Thymus (tissue), 14 donors: Measurements from ENCODE around the gene DIPK1C. TPM values are rescaled to one million over a fixed set of nuclear protein-coding genes. Genes with fewer than 3 reads are reported as not detected.
"Not testable (repeated sequence)": the region's sequence is repeated elsewhere in the genome, so short reads cannot be mapped to it uniquely, and the experiment has no call there.

ENCODE experiments used
- DNase-seq, 9 donors: peaks; one replicate each; pipeline ENCODE4 v3.0.0-alpha.2; 2013; ENCODE audit warnings: low spot score in 9 of 9, low read depth in 6 of 9, missing footprints in 1 of 9
- H3K27ac ChIP-seq, 2 donors: one replicate each; pipeline ENCODE4 v1.5.1; 2013; ENCODE audit warnings: control low read depth in 1 of 2, low read depth in 1 of 2, low read length in 1 of 2, mild to moderate bottlenecking in 1 of 2, moderate library complexity in 1 of 2
- H3K27me3 ChIP-seq, 2 donors: one replicate each; pipeline ENCODE4 v1.5.1; 2013; ENCODE audit warnings: low read length in 1 of 2; ENCODE audit not compliant: control insufficient read depth in 2 of 2, insufficient read depth in 1 of 2
- H3K36me3 ChIP-seq, 2 donors: one replicate each; pipeline ENCODE4 v1.5.1; 2013; ENCODE audit warnings: low read length in 1 of 2, mild to moderate bottlenecking in 1 of 2, moderate library complexity in 1 of 2; ENCODE audit not compliant: control insufficient read depth in 2 of 2, insufficient read depth in 2 of 2
- H3K4me1 ChIP-seq, 2 donors: one replicate each; pipeline ENCODE4 v1.5.1; 2013; ENCODE audit warnings: low read length in 2 of 2; ENCODE audit not compliant: control insufficient read depth in 2 of 2, insufficient read depth in 2 of 2
- H3K4me3 ChIP-seq, 2 donors: one replicate each; pipeline ENCODE4 v1.5.1; 2013; ENCODE audit warnings: low read length in 2 of 2, control low read depth in 1 of 2, mild to moderate bottlenecking in 1 of 2
- H3K9me3 ChIP-seq, 2 donors: one replicate each; pipeline ENCODE4 v1.5.1; 2013; ENCODE audit warnings: low read length in 1 of 2, mild to moderate bottlenecking in 1 of 2; ENCODE audit not compliant: control insufficient read depth in 2 of 2, insufficient read depth in 1 of 2
- WGBS: extraction: QIAGEN DNeasy Blood & Tissue Kit; methylation state at CpG from one replicate; pipeline ENCODE4 v1.1.7; 2013; 5-methylcytosine and 5-hydroxymethylcytosine counted together
- long read RNA-seq, 10 donors: transcript quantifications; one replicate each; lab custom pipeline, GENCODE V29; 2026
- polyA plus RNA-seq: library from polyadenylated mRNA; stranded (reverse); fragments of 200-250 nt; gene quantifications from one replicate; pipeline ENCODE4 v1.2.3, GENCODE V29; 2013
- total RNA-seq: library from RNA; stranded (reverse); fragments of 120-200 nt; gene quantifications from one replicate; pipeline ENCODE4 v1.2.4, GENCODE V29; 2013
- donor health status: healthy.

Gene DIPK1C
- total RNA-seq (0.42 TPM), polyA plus RNA-seq (26.4 TPM)
- long read RNA-seq, donor 1 = 0 reads
- long read RNA-seq, donor 2 = 0 reads
- long read RNA-seq, donor 3 = 0 reads
- long read RNA-seq, donor 4, partial matches to known transcripts = 0 of 1 reads
- long read RNA-seq, donor 4, other reads (novel, unspliced or antisense) = 0 of 1 reads
- long read RNA-seq, donor 5, partial matches to known transcripts = 0 of 1 reads
- long read RNA-seq, donor 5, other reads (novel, unspliced or antisense) = 0 of 1 reads
- long read RNA-seq, donor 6, partial matches to known transcripts = 16 of 21 reads
- long read RNA-seq, donor 6, other reads (novel, unspliced or antisense) = 5 of 21 reads
- long read RNA-seq, donor 7 = 0 reads
- long read RNA-seq, donor 8, partial matches to known transcripts = 0 of 1 reads
- long read RNA-seq, donor 8, other reads (novel, unspliced or antisense) = 0 of 1 reads
- long read RNA-seq, donor 9, partial matches to known transcripts = 0 of 1 reads
- long read RNA-seq, donor 9, other reads (novel, unspliced or antisense) = 0 of 1 reads
- long read RNA-seq, donor 10 = 0 reads

DNA sequence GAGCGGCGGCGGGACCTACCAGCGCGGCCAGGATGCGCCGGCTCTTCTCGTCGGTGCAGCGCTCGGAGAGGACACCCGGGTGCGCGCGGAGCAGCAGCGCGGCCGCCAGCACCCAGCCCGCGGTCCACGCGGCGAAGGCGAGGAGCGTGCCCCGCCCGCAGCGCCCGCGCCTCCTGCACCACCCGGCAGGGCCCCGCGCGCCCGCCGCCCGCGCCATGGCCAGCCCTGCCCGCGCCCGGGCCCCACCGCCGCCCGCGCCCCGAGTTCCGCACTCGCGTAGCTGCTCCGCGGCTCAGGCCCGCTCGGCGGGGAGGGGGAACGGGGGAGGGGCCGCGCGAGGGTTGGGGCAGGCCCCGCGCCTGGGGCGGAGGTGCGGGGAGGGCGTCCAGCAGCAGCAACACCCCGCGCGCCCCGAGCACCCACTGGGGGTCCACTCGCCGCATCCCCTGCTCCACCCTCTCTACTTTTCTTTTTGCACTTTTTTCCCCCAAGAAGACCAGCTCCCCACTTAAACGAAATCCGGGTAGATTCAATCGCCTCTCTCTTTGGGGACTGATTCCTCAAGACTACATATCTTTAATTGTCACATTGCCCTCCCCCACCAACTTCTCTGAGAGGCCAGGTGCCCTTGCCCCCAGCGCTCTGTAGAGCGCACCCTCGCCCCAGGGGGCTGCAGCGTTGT lies at the start of gene DIPK1C:
Gene DIPK1C, minus strand, starts transcription at position 266 of the 682 bp plus-strand sequence. Its CDS starts 49 bp downstream, at position 217.
- H3K27ac ChIP-seq = peak within 1 kb of the TSS in 1 of 2 donors; percentile 52
- peak within 1 kb of the TSS in 1 of 2 donors; percentile 47 for H3K4me3 ChIP-seq
- H3K27me3 ChIP-seq = peaks cover 36 to 84% of the 10 kb centered on the region in 2 donors
- H3K4me1 ChIP-seq = peaks cover 0 to 6% of the 10 kb centered on the region in 2 donors
- H3K36me3 ChIP-seq = no peaks in the 10 kb centered on the region
- H3K9me3 ChIP-seq = no peaks in the 10 kb centered on the region
- WGBS = 3% methylated on average over 76 of the region's 76 CpGs
- no peak for DNase-seq

DNA sequence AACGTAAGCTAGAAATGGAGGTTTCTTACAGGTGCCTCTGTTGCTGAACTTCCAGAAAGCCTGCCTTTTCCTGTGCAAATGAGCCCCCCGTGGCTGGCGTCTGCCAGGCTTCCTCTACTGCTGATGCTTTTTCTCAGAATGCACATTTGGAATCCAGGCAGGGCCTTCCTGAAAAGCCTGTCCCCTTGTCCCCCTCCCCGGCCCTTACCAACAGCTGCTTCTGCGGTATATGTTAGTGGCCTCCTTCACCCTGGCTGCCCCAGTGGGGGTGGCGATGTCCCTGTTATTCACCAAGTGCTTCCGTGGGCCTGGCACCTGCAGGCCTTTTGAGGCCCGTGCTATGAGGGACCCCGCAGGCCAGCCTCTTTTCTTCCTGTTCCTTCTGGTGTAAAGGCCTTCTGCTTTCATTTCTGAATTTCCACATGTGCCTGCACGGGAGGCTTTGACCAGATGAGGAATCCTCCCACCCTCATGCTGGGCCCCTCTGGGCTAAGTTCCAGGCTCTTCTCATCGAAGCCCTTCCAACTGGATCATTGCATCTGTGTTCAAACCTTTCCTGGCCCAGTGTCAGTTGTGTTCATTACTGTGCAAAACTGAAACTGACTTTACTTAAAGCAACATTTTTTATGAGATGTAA lies 49.5 kb upstream of the DIPK1C start:
- WGBS = 63% methylated on average over 11 of the region's 11 CpGs
- H3K4me1 ChIP-seq = peaks cover 0 to 2% of the 10 kb centered on the region in 2 donors
- H3K4me3 ChIP-seq = no peak overlapping the region
- H3K27ac ChIP-seq = peak overlapping the region in 1 of 2 donors; percentile 37
- no peaks in the 10 kb centered on the region for H3K9me3 ChIP-seq
- H3K36me3 ChIP-seq = peaks cover 60 to 65% of the 10 kb centered on the region in 2 donors
- peak in 1 of 9 donors; percentile 20 for DNase-seq
- no peaks in the 10 kb centered on the region for H3K27me3 ChIP-seq

DNA sequence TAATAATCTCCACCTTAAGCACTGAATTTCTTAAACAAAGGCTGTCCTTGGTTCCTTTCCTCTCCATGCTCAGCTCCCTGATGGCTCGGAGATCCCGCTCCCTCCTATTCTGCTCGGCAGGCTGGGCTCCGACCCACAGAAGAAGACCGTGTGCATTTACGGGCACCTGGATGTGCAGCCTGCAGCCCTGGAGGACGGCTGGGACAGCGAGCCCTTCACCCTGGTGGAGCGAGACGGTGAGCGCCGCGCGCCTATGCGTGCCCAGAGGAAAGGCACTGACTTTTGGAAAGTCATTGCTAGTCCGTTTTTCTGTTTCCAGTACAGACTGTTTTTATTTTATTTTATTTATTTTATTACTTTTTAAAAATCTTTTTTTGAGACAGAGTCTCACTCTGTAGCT lies 48.7 kb upstream of the DIPK1C start:
- Histone ChIP-seq H3K4me3 (no peak overlapping the region), H3K27me3 (no peaks in the 10 kb centered on the region), H3K4me1 (peaks cover 0 to 2% of the 10 kb centered on the region in 2 donors), H3K9me3 (no peaks in the 10 kb centered on the region), H3K27ac (no peak overlapping the region), H3K36me3 (peaks cover 65 to 67% of the 10 kb centered on the region in 2 donors)
- DNase-seq = no peak
- 99% methylated on average over 16 of the region's 16 CpGs for WGBS

DNA sequence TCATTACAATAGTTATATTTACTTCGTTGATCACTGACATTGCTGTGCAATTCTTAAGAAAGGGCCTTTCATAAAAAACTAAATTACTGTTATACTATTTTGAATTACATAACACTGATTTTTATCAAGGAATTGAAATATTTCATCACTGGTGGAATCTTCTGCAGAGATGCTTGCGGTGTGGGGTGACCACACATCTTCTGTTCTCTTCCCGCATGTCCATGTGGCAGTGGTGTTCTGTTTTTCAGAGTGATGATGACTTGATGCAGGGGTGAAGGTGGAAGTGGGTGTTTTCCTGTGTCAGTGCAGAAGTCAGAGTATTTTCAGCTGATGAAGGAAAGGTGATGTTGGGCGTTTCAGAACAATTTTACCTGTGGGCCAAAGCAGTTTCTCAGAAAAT lies 46.0 kb upstream of the DIPK1C start:
- no peak overlapping the region for H3K27ac ChIP-seq
- DNase-seq = no peak
- peaks cover 42 to 43% of the 10 kb centered on the region in 2 donors for H3K36me3 ChIP-seq
- H3K4me3 ChIP-seq = no peak overlapping the region
- H3K9me3 ChIP-seq = no peaks in the 10 kb centered on the region
- no peaks in the 10 kb centered on the region for H3K27me3 ChIP-seq
- peaks cover 12 to 16% of the 10 kb centered on the region in 2 donors for H3K4me1 ChIP-seq
- 85% methylated on average over 4 of the region's 4 CpGs for WGBS

- H3K27me3 ChIP-seq = no peaks in the 10 kb centered on the region
- WGBS = 95% methylated on average over 4 of the region's 4 CpGs
- H3K36me3 ChIP-seq = peaks cover 25 to 29% of the 10 kb centered on the region in 2 donors
- peaks cover 19 to 25% of the 10 kb centered on the region in 2 donors for H3K4me1 ChIP-seq
- DNase-seq = no peak
- no peaks in the 10 kb centered on the region for H3K9me3 ChIP-seq
- no peak overlapping the region for H3K4me3 ChIP-seq
- H3K27ac ChIP-seq = peak overlapping the region in 1 of 2 donors; percentile 70
Observed at GRCh38 chr18:74501386-74501785, 44.3 kb upstream of the DIPK1C start.

- Histone ChIP-seq H3K36me3 (peaks cover 22 to 23% of the 10 kb centered on the region in 2 donors), H3K27ac (peak overlapping the region in 1 of 2 donors; percentile 70), H3K4me1 (peaks cover 19 to 24% of the 10 kb centered on the region in 2 donors)
- not testable (repeated sequence) for DNase-seq, H3K4me3 ChIP-seq, H3K9me3 ChIP-seq, H3K27me3 ChIP-seq
- WGBS = 95% methylated on average over 8 of the region's 8 CpGs
Observed at GRCh38 chr18:74500774-74501173, 43.7 kb upstream of the DIPK1C start.

- DNase-seq = no peak
- Histone ChIP-seq H3K27me3 (no peaks in the 10 kb centered on the region), H3K4me3 (no peak overlapping the region), H3K36me3 (peaks cover 20 to 21% of the 10 kb centered on the region in 2 donors), H3K4me1 (peaks cover 19 to 27% of the 10 kb centered on the region in 2 donors), H3K9me3 (no peaks in the 10 kb centered on the region), H3K27ac (no peak overlapping the region)
- 80% methylated on average over 6 of the region's 6 CpGs for WGBS
Observed at GRCh38 chr18:74500372-74500771, 43.3 kb upstream of the DIPK1C start.

- WGBS = 38% methylated on average over 9 of the region's 9 CpGs
- H3K4me1 ChIP-seq = peaks cover 19 to 27% of the 10 kb centered on the region in 2 donors
- DNase-seq = peak in 3 of 9 donors; percentile 30 to 67 (median 41)
Observed at GRCh38 chr18:74499633-74500032, 42.5 kb upstream of the DIPK1C start.

More at GRCh38 chr18:74499633-74500032, 42.5 kb upstream of the DIPK1C start:
- H3K27ac ChIP-seq = peak overlapping the region; percentile 84 to 85
- peaks cover 20 to 21% of the 10 kb centered on the region in 2 donors for H3K36me3 ChIP-seq
- no peaks in the 10 kb centered on the region for H3K9me3 ChIP-seq
- peaks cover 0 to 3% of the 10 kb centered on the region in 2 donors for H3K27me3 ChIP-seq
- peak overlapping the region; percentile 26 to 37 for H3K4me3 ChIP-seq
